WERI-Rb-1 (cell line): ENCODE measurements around the gene TMEM25.

Experiments
- DNase-seq: peaks from one replicate; pipeline ENCODE4 v3.0.0-alpha.2; 2020
- H3K27ac ChIP-seq: fragments of 250-450 bp; sonication (Bioruptor Pico); 2 replicates; pipeline ENCODE4 v1.5.1; 2020; ENCODE audit warnings: mild to moderate bottlenecking, moderate library complexity
- H3K27me3 ChIP-seq: fragments of 250-450 bp; sonication (Bioruptor Pico); 2 replicates; pipeline ENCODE4 v1.5.1; 2021; ENCODE audit warnings: mild to moderate bottlenecking, low read depth, moderate library complexity; ENCODE audit not compliant: insufficient read depth, severe bottlenecking
- H3K36me3 ChIP-seq: fragments of 250-450 bp; sonication (Bioruptor Pico); 2 replicates; pipeline ENCODE4 v1.5.1; 2020; ENCODE audit warnings: mild to moderate bottlenecking, moderate library complexity
- H3K4me3 ChIP-seq: 2 replicates; pipeline ENCODE4 v1.5.1; 2011; ENCODE audit warnings: low read depth, mild to moderate bottlenecking, control low read depth, low read length
- H3K9me3 ChIP-seq: fragments of 250-450 bp; sonication (Bioruptor Pico); 2 replicates; pipeline ENCODE4 v1.5.1; 2021; ENCODE audit warnings: mild to moderate bottlenecking, moderate library complexity; ENCODE audit not compliant: severe bottlenecking
- TF ChIP-seq, protein P1 (sequence below): IDR thresholded peaks from 2 replicates; pipeline ENCODE4 v1.5.1; 2011; ENCODE audit warnings: low read depth, mild to moderate bottlenecking, control low read depth, inconsistent platforms, low read length

TMEM25 gene

DNA sequence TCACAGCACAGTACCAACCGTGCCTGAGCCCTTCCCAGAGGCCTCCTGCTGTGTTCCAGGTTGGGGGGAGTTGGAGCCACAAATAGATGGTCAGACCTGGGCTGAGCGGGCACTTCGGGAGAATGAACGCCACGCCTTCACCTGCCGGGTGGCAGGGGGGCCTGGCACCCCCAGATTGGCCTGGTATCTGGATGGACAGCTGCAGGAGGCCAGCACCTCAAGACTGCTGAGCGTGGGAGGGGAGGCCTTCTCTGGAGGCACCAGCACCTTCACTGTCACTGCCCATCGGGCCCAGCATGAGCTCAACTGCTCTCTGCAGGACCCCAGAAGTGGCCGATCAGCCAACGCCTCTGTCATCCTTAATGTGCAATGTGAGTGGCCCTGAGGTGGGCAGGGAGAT lies 1.1 kb downstream of the TMEM25 start:
- TF ChIP-seq, protein P1, sequence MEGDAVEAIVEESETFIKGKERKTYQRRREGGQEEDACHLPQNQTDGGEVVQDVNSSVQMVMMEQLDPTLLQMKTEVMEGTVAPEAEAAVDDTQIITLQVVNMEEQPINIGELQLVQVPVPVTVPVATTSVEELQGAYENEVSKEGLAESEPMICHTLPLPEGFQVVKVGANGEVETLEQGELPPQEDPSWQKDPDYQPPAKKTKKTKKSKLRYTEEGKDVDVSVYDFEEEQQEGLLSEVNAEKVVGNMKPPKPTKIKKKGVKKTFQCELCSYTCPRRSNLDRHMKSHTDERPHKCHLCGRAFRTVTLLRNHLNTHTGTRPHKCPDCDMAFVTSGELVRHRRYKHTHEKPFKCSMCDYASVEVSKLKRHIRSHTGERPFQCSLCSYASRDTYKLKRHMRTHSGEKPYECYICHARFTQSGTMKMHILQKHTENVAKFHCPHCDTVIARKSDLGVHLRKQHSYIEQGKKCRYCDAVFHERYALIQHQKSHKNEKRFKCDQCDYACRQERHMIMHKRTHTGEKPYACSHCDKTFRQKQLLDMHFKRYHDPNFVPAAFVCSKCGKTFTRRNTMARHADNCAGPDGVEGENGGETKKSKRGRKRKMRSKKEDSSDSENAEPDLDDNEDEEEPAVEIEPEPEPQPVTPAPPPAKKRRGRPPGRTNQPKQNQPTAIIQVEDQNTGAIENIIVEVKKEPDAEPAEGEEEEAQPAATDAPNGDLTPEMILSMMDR, result no peak
- Histone ChIP-seq H3K4me3 (no peak overlapping the region), H3K9me3 (no peaks in the 10 kb centered on the region), H3K27ac (no peak overlapping the region), H3K27me3 (no peaks in the 10 kb centered on the region), H3K36me3 (peaks cover 8% of the 10 kb centered on the region)
- no peak for DNase-seq

DNA sequence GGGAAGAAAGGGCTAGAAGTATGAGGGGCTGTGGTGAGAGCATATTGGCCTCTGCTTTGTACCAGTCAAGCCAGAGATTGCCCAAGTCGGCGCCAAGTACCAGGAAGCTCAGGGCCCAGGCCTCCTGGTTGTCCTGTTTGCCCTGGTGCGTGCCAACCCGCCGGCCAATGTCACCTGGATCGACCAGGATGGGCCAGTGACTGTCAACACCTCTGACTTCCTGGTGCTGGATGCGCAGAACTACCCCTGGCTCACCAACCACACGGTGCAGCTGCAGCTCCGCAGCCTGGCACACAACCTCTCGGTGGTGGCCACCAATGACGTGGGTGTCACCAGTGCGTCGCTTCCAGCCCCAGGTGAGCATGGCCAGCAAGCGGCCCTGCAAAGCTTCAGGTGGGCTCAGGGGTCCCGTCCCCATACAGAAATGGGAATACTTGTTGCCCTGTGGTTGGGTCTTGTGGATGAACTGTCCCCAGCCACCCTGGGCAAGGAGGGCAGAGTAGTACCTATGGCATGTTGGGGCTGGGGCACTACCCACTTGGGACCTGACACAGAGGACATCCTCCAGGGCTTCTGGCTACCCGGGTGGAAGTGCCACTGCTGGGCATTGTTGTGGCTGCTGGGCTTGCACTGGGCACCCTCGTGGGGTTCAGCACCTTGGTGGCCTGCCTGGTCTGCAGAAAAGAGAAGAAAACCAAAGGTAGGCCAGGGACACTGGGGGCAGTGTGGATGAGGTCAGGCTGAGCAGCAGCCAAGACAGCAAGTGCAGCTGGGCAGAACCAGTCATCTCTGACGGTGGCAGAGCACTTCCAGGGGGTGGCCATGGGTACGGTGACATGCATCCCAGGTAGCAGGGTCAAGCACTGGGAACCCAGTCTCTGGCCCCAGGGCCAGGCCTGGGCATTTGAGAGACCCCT lies 2.1 kb downstream of the TMEM25 start:
- DNase-seq, result no peak
- no peak overlapping the region for H3K27ac ChIP-seq

DNA sequence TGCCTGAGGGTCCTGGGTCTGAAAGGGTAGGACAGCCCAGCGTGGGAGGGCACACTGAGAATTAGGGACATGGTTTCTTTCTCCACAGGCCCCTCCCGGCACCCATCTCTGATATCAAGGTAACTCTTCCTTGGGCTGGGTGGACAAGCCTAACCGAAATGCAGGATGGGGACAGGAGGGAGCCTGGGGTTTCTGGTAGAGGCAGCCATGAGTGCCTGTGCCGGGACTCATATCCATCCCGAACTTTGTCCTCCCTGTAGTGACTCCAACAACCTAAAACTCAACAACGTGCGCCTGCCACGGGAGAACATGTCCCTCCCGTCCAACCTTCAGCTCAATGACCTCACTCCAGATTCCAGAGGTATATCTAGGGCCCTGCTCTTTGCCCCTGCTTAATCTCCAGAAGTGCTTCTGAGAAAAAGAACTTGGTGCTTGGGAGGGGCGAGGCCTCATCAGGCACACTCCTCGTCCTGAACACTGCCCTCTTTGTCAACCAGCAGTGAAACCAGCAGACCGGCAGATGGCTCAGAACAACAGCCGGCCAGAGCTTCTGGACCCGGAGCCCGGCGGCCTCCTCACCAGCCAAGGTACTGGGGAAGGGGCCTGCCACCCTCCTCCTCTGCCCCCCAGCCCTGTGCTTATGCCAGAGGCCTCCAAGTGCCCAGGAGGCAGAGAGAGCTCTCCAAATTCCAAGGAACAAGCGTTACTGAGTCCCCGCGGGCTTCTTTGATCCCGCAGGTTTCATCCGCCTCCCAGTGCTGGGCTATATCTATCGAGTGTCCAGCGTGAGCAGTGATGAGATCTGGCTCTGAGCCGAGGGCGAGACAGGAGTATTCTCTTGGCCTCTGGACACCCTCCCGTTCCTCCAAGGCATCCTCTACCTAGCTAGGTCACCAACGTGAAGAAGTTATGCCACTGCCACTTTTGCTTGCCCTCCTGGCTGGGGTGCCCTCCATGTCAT lies 3.1 kb downstream of the TMEM25 start:
- Histone ChIP-seq H3K27me3 (no peaks in the 10 kb centered on the region), H3K36me3 (peaks cover 3% of the 10 kb centered on the region; the same call in 1 of the 2 replicates), H3K9me3 (no peaks in the 10 kb centered on the region), H3K4me3 (no peak overlapping the region), H3K27ac (no peak overlapping the region; the same call in 1 of the 2 replicates)
- TF ChIP-seq, protein P1, result no peak
- DNase-seq, result no peak

More for the DNA sequence above, 2.1 kb downstream of the TMEM25 start:
- no peaks in the 10 kb centered on the region for H3K9me3 ChIP-seq
- TF ChIP-seq, protein P1, result no peak
- H3K27me3 ChIP-seq, result no peaks in the 10 kb centered on the region
- H3K36me3 ChIP-seq, result peaks cover 3% of the 10 kb centered on the region
- no peak overlapping the region for H3K4me3 ChIP-seq

DNA sequence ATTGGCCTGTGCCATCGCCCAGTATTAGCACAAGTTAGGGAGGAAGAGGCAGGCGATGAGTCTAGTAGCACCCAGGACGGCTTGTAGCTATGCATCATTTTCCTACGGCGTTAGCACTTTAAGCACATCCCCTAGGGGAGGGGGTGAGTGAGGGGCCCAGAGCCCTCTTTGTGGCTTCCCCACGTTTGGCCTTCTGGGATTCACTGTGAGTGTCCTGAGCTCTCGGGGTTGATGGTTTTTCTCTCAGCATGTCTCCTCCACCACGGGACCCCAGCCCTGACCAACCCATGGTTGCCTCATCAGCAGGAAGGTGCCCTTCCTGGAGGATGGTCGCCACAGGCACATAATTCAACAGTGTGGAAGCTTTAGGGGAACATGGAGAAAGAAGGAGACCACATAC lies 4.3 kb downstream of the TMEM25 start:
- Histone ChIP-seq H3K9me3 (no peaks in the 10 kb centered on the region), H3K4me3 (no peak overlapping the region), H3K36me3 (peaks cover 5% of the 10 kb centered on the region), H3K27ac (no peak overlapping the region), H3K27me3 (no peaks in the 10 kb centered on the region)
- DNase-seq, result no peak
- TF ChIP-seq, protein P1, result no peak

DNA sequence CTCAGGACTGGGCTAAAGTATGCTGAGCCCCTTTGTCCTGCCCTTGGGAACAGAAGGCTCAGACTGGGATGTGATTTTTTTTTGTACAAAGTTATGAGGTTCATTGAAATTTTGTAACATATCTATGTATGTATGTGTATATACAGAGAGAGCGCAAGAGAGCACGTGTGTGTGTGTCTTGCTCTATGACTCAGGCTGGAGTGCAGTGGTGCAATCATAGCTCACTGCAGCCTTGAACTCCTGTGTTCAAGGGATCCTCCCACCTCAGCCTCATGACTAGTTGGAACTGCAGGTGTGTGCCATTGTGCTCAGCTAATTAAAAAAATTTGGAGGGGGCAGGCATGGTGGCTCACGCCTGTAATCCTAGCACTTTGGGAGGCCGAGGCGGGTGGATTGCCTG lies 5.7 kb downstream of the TMEM25 start:
- H3K36me3 ChIP-seq, result peaks cover 9% of the 10 kb centered on the region
- no peaks in the 10 kb centered on the region for H3K9me3 ChIP-seq
- TF ChIP-seq, protein P1, result no peak
- H3K27me3 ChIP-seq, result no peaks in the 10 kb centered on the region
- DNase-seq, result no peak
- H3K4me3 ChIP-seq, result no peak overlapping the region
- no peak overlapping the region for H3K27ac ChIP-seq
